GM18507 (cell line): ENCODE data around the gene ZBTB7C.
"Not testable (repeated sequence)": the region's sequence is repeated elsewhere in the genome, so short reads cannot be mapped to it uniquely, and the experiment has no call there.

Experiments
- DNase-seq: peaks from one replicate; pipeline ENCODE4 v3.0.0; 2011; ENCODE audit warnings: low read depth; ENCODE audit not compliant: insufficient read length; ENCODE audit errors: extremely low spot score
- FAIRE-seq: peaks from 2 replicates; lab custom pipeline; 2011; peaks lifted over from hg19 to GRCh38; lab: Jason Lieb, UNC

ZBTB7C gene

GRCh38 chr18:48284011-48284410 lies 125.2 kb downstream of the ZBTB7C start:
- not testable (repeated sequence) for FAIRE-seq, DNase-seq

DNA sequence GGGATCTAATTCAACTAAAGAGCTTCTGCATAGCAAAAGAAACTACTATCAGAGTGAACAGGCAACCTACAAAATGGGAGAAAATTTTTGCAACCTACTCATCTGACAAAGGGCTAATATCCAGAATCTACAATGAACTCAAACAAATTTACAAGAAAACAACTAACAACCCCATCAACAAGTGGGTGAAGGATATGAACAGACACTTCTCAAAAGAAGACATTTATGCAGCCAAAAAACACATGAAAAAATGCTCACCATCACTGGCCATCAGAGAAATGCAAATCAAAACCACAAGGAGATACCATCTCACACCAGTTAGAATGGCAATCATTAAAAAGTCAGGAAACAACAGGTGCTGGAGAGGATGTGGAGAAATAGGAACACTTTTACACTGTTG lies 127.7 kb downstream of the ZBTB7C start:
- not testable (repeated sequence) for DNase-seq

GRCh38 chr18:48279312-48279711 lies 129.9 kb downstream of the ZBTB7C start:
- no peak for FAIRE-seq
- no peak for DNase-seq

More for the DNA sequence above, 127.7 kb downstream of the ZBTB7C start:
- FAIRE-seq, result not testable (repeated sequence)

GRCh38 chr18:48278081-48278480 lies 131.1 kb downstream of the ZBTB7C start:
- FAIRE-seq (no peak), DNase-seq (no peak)

- FAIRE-seq (no peak), DNase-seq (no peak)
Measured at GRCh38 chr18:48274301-48274700, 134.9 kb downstream of the ZBTB7C start.

DNA sequence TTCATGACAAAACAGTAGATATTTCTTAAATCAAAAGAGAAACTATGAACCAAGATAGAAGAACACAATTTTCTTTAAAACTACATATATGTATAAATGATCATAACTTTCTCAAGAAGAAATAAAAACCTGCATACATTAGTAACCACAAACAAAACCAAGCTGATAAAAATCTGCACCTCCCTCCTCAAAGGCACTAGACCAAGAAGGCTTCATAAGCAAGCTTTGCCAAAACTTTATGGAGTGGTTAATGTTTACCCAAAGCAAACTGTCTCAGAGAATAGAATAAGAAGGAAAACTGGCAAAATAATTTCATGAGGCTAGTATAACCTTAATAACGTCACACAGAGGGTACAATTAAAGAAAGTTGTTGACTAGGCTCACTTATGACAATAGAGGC lies 138.3 kb downstream of the ZBTB7C start:
- no peak for FAIRE-seq

DNA sequence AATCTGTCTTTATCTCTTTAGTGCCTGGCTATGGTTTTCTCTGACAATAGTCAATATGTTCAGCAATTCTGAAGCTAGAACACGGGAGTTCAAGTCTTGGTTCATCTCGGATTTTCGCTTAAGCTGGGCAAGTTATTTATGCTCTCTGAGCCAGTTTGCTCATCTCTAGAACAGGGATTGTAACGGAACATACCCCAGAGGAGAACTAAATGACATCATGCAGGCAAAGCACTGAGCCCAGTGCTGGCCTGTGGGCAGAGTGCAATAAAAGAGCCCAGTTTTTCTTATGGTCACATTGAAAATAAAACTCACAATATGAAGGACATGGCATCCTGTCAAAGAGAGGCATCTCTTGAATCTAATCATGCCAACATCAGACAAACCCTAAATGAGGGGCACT lies 143.9 kb downstream of the ZBTB7C start:
- no peak for DNase-seq
- no peak for FAIRE-seq

More for the DNA sequence above, 138.3 kb downstream of the ZBTB7C start:
- DNase-seq, result no peak

GRCh38 chr18:48263914-48264902 lies 145.0 kb downstream of the ZBTB7C start:
- FAIRE-seq (no peak), DNase-seq (no peak)

DNA sequence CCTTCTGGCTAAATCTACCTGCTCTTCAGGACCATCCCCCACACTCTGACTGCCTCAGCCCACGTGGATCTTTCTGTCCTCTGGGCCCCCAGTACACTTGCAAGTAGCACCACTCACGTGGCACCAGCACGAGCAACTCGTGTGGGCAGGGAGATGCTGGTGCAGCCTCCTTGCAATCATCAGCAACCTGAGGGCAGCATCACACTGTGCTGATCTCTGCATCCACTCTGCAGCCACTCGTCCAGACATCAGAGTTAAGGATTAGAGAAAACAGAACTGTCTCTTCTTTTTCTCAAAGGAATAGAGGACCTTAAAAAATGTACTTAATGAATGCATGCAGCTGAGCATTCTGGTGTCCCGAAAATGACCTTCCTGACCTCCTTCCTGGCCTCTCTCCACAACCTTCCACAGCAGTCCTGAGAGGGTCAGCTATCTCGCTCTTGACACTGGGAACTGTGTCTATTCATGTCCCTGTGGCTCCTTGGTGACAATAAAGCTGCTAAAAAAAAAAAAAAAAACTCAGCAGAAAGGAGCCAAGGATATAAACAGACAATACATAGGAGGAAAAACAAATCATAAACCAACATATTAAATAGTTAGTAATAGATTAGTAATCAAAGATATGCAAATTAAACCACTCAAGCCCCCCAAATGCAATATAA lies 145.9 kb downstream of the ZBTB7C start:
- FAIRE-seq, result no peak

DNA sequence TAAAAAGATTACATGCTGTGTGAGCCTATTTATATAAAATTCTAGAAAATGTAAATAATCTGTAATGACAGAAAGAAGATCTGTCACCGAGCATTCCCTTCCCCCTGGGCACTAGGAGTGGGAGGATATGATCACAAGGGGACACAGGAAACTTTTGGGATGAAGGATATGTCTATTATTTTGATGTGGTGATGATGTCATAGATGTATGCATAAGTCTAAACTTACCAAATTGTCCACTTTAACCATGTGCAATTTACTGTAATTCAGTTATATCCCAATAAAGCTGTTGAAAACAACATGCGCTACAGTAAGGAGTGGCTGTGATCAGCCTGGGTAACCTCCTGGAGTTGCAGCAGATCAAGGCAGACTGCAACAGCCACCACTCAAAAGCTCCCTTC lies 148.9 kb downstream of the ZBTB7C start:
- FAIRE-seq (no peak), DNase-seq (no peak)

More for the DNA sequence above, 145.9 kb downstream of the ZBTB7C start:
- no peak for DNase-seq

DNA sequence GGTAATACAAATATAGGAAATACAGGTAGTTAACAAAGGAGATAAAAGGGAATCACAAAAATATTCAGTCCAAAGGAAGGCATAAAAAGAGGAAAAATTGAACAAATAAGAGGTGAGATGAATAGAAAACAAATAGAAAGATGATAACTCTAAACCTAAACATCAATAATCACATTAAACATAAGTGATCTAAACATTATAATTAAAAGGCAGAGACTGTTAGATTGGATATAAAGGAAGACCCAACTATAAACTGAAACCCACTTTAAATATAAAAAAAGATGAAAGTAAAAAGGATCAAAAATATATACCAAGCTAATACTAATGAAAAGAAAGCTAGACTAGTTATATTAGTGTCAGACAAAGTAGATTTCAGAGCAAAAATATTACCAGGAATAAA lies 152.3 kb downstream of the ZBTB7C start:
- FAIRE-seq, result no peak
- DNase-seq, result no peak

DNA sequence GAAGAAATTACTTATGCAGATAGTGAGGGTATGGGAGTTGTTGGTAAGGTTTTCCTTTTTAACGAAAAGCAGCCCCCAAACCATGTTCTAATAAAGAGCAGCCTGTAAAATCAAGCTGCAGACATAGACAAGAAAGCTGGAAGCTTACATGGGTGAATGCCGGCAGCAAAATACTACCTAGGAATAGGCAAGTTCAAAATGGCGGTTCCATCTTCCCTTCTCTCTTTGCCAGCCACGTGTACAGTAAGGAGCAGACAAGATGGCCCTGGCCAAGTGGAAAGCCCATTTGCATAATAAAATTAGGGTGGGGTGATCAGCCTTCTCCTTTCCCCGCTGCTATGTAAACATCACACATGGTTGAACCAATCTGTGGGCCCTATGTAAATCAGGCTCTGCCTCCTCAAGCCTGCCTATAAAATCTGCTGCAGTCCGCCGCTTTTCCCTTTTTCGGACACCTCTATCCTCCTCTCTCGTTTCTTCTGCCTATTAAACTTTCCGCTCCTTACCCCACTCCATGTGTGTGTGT lies 155.0 kb downstream of the ZBTB7C start:
- no peak for DNase-seq
- no peak for FAIRE-seq

DNA sequence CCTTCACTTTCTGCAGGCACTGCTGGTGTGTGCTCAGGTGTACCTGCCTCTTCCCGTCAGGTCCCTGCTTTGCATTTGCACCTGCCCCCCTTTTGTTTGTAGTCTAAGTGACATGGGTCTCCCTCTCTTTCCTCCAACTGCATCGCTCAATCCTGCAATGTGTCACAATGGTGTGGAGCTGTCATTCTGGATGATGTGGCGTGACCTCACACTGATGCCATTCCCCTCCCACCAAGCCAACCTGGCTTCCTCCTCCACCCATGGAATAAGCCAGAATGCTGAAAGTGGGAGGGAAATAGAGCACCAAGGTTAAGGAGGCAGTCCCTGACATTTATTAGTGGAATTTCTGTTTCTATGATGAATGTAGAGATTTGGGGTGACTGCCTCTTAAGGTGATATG lies 156.7 kb downstream of the ZBTB7C start:
- FAIRE-seq (no peak), DNase-seq (no peak)

GRCh38 chr18:48250918-48251317 lies 158.3 kb downstream of the ZBTB7C start:
- FAIRE-seq (no peak), DNase-seq (no peak)

DNA sequence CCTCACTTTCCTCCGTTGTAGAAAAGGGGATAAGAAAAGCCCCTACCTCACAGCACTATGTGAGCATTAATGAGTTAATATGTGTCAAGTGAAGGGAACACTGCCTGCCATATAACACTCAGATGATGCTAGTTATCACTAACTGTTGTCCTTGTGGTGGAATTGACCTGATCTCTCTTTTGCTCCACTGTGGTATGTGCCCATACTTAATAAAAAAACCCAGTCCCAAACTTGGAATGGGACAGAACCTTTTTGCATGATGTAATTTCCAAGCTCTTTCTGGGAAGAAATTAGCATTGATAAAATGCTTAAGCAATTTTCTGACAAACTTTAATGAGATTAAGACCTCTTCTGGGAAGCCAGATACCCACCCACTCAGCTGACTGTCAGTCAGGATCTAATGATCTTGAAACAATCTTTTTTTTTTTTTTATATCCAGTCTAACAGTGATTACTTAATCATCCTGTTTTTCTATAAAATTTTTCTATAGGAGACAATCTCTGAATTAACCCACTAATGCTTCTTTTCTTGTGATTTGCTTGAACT lies 158.7 kb downstream of the ZBTB7C start:
- DNase-seq (no peak), FAIRE-seq (no peak)

DNA sequence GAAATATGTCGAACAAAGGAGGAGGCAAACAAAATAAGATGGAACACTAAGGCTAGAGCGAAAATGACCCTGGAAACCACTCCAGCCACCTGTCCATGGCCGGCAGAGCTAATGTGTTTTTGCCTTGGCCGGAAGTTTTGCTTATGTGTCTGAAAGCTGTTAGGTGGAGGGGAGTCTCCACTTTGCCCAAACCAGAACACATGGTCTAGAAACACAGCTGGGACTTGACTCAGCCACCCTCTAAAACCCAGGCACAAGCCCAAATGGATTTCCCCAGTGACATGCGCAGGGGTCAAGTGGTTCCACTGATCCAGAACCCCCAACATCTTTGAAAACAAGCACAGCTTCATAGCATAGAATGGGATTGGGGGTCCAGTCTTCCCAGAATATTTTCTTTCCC lies 159.3 kb downstream of the ZBTB7C start:
- no peak for FAIRE-seq
- DNase-seq, result no peak

- DNase-seq (no peak), FAIRE-seq (no peak)
Measured at GRCh38 chr18:48244530-48244929, 164.7 kb downstream of the ZBTB7C start.

DNA sequence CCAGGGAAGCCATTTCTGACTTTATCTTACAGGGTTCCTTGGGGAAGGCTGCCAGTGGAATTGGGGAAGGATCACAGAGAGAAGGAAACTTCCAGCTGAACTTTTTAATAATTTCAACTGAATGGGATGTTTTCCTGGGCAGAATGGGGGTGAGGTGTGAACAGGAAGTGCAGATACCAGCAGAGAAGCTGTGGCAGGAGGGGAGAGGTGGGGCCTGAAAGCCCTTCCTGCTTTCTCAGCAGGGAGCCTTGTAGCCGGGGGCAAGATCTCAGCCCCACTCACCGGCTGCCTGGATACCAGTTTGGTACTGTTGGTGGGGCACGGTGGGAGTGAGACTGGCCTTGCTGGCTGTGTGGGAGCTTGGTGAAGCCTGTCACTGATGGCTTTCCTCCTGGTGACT lies 170.5 kb downstream of the ZBTB7C start:
- DNase-seq (no peak), FAIRE-seq (no peak)

- FAIRE-seq, result no peak
Measured at GRCh38 chr18:48238206-48238605, 171.0 kb downstream of the ZBTB7C start.

DNA sequence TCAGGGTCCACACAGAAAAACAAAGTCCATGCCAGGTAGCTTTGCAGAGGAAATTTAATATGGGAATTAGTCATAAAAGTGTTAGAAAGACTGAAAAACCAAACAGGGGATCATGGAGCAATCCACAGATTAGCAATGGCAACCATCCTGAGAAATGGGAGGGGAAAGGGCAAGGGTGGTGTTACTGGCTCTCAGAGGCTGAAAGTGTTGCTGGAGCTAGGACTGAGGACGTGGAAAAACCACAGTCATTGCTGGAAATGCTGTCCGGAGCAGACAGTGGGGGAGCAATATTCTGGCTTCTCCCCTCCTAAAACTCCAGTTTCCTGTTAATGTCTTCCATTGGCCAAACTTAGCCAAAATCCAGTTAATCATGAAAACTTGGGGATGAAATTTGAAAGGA lies 172.4 kb downstream of the ZBTB7C start:
- DNase-seq (no peak), FAIRE-seq (no peak)

More at GRCh38 chr18:48238206-48238605, 171.0 kb downstream of the ZBTB7C start:
- DNase-seq, result no peak
